PC-3 (cell line): ENCODE measurements around the gene ANKRD13B.

Experiments
- EZH2 ChIP-seq: fragments of 300-600 bp; sonication (generic); IDR thresholded peaks from one replicate; pipeline ENCODE4 v1.6.1; 2017; ENCODE audit warnings: antibody characterized with exemption, mild to moderate bottlenecking, low read length; ENCODE audit not compliant: unreplicated experiment
- TF ChIP-seq, protein P1 (sequence below): fragments of 300-600 bp; sonication (generic); conservative IDR thresholded peaks from 2 replicates; pipeline ENCODE4 v1.5.1; 2017; ENCODE audit warnings: antibody characterized with exemption, low read depth, mild to moderate bottlenecking, low read length

DNA sequence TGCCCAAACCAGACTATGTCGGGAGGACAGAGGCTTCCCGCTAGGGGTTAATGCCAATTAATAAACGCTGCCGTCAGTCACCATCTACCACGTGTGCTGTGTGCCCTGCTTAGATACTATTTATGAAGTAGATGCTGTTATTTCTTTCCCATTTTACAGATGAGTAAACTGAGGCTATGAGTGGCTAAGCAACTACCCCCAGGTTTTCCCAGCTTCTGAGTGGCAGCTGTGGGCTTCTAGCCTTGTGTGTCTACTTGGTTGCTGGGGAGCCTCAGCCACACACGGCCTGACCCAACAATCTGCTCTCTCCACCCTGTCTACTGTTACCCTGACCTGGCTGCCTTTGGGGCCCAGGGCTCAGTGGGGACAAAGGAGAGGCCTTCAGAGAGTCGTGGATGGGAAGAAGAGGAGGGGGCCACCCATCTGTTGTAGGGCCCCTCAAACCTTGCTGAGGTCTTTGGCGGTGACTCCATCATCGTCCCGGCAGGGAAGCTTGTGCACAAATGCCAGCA, 10.6 kb upstream of the ANKRD13B start:
- TF ChIP-seq, protein P1, sequence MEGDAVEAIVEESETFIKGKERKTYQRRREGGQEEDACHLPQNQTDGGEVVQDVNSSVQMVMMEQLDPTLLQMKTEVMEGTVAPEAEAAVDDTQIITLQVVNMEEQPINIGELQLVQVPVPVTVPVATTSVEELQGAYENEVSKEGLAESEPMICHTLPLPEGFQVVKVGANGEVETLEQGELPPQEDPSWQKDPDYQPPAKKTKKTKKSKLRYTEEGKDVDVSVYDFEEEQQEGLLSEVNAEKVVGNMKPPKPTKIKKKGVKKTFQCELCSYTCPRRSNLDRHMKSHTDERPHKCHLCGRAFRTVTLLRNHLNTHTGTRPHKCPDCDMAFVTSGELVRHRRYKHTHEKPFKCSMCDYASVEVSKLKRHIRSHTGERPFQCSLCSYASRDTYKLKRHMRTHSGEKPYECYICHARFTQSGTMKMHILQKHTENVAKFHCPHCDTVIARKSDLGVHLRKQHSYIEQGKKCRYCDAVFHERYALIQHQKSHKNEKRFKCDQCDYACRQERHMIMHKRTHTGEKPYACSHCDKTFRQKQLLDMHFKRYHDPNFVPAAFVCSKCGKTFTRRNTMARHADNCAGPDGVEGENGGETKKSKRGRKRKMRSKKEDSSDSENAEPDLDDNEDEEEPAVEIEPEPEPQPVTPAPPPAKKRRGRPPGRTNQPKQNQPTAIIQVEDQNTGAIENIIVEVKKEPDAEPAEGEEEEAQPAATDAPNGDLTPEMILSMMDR = no peak
- TF ChIP-seq EZH2 = no peak
